Prostate gland (tissue), 2 donors: Measurements from ENCODE around the gene EMILIN1.

Source experiments
- POLR2A ChIP-seq: fragments of 450-650 bp; IDR thresholded peaks from one replicate; pipeline ENCODE4 v1.6.1; 2016; ENCODE audit warnings: antibody characterized with exemption, mild to moderate bottlenecking
- TF ChIP-seq, protein P1 (sequence below), 4 experiments: fragments of 200-600 bp in 2 of 4; fragments of 450-650 bp in 2 of 4; sonication (generic) in 2 of 4; IDR thresholded peaks; 1 replicate in 3 of 4; 2 replicates in 1 of 4; pipeline ENCODE4 v1.5.1; 2016 to 2019; ENCODE audit warnings: antibody characterized with exemption in 4 of 4, mild to moderate bottlenecking in 2 of 4, moderate library complexity in 2 of 4

DNA sequence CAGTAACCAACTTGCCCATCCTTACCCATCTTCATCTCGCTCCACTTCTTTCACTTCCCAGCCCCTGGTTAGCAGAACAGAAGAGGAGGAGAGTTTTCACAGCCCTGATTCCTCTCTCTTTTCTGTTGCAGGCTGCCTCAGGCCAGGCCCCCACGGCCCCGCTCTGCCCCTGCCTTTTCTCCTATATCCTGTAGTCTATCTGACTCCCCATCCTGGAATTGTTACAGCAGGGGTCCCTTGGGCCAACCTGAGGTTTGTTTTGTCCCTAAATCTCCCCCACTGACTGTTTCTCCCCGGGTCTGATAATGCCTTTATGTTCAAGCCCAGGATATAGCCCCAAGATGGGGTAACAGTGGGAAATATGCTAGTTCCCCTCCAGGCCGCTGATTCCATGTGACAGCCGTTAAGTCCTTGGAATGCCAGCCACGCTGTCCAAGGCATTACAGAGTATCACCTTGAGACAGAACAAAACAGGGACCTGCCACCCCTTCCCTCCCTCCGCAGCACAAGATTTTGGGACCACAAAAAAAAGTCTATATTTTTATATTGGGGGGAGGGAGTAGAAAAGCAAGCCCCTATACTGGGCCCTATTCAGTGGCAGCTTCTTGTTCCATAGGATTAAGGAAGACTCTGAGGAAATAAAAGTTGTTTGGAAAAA, 8.3 kb upstream of the EMILIN1 start:
- no peak for TF ChIP-seq POLR2A
- TF ChIP-seq, protein P1, sequence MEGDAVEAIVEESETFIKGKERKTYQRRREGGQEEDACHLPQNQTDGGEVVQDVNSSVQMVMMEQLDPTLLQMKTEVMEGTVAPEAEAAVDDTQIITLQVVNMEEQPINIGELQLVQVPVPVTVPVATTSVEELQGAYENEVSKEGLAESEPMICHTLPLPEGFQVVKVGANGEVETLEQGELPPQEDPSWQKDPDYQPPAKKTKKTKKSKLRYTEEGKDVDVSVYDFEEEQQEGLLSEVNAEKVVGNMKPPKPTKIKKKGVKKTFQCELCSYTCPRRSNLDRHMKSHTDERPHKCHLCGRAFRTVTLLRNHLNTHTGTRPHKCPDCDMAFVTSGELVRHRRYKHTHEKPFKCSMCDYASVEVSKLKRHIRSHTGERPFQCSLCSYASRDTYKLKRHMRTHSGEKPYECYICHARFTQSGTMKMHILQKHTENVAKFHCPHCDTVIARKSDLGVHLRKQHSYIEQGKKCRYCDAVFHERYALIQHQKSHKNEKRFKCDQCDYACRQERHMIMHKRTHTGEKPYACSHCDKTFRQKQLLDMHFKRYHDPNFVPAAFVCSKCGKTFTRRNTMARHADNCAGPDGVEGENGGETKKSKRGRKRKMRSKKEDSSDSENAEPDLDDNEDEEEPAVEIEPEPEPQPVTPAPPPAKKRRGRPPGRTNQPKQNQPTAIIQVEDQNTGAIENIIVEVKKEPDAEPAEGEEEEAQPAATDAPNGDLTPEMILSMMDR (IDR thresholded peaks at IDR 0.05), result no peak
